Activated CD8-positive, alpha-beta memory T cell treated with anti-CD3 and anti-CD28 coated beads, Interleukin-2, amount 50 U/mL, for 24 hours (primary cell): Measurements from ENCODE around the gene BRAT1.

Experiments used
- DNase-seq: peaks from one replicate; pipeline ENCODE4 v3.0.0-alpha.2; 2020; ENCODE audit errors: extremely low read depth

BRAT1 gene

DNA sequence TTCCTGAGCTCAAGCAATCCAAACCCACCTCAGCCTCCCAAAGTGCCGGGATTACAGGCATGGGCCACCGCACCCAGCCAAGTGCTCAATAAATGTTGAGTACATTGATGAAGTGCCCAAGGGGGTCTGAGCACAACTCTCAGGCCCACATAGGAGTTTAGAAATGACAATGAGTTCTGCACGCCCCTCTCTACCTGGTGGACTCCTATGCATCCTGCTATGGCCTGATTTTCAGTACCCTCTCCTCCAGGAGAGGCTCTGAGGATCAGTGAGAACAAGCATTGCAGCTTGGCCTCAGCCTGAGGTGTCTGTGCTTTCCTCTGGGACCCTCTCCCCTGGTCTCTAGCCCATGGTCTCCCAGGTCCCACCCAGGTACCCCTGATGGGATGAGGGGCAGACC lies 58.3 kb downstream of the BRAT1 start:
- DNase-seq = no peak

GRCh38 chr7:2496375-2496774 lies 58.9 kb downstream of the BRAT1 start:
- no peak for DNase-seq

DNA sequence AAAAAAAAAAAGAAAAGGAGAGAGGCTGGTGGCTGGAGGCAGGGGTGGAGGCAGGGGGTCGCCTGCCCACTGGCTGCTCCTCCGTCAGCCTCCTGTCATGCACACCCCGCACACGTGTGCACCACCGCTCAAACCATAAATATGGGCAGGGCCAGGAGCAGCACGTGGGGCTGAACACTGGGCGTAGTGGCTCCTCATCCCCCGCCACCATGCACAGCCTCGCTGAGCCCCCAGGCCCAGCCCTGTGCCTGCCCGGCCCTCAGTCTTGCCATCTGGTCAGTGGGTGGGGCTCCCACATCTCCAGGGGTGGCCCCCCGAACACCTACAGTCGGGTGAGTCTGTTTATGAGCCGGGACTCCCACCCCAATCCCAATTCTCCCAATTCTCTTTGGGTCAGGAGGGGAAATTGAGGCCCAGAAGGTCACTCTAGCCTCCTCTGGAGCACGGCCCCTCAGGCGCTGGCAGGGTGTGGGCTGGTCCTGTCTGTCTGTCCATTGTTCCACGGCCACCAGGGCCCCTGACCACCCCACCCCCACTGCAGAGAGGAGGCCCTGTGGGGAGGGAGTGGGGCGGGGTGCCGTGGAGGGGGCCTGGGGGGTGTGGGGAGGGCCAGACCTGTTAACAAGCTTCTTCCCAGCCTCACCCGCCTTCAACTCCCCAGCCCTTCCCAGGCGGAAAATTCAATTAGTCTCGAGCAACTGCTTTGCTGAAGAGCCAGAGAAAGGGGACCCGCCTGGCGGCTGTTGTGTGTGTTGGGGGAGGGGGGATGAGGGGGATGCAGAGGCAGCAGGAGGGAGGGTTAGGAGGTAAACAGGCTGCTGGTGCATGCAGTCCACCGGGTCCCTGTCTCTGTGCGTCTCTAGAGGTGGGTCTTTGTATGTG lies 59.7 kb downstream of the BRAT1 start:
- DNase-seq = no peak

DNA sequence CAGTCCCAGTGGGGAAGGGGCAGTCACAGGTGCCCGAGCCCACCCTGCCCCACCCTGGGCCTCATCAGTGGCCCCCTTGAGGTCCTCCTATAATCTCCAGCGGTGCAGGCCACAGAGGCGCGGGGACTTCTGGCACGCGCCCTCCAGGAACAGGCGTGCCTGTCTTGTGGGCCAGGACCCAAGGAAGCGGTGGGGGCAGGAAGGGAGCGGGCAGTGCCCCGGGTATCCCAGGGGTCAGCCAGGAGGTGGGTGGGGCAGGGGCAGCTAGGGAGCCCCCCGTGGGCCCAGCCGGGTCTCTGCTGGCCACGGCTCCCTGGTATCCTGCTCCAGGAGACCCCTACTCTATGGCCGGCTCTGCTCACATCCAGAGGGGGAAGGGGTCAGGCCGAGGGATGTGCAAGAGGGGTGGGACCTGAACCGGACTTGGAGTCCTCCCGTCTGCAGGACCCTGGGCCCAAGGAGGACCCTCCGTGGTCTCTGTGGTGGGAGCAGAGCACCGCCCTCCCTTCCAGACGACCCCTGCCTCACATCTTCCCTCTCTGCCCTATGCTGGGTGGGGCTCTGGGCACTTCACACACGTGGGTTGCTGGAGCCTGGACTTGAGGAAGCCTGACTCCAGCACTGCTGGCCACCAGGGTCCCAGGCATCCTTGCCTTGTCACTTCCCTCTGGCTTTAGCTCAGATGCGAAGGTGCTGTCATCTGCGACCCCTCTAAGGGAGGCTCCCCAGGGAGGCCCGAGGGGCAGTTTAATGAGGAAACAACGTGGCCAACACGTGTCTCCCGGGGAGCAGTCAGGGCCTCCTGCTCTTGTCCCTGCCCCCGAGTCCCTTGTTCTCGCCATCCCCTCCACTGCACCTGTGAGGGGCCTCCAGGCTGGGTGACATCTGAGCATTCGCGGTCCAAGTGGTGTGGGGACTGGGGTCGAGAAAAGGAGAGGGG lies 60.9 kb downstream of the BRAT1 start:
- no peak for DNase-seq

GRCh38 chr7:2493205-2494164 lies 61.8 kb downstream of the BRAT1 start:
- DNase-seq = no peak

DNA sequence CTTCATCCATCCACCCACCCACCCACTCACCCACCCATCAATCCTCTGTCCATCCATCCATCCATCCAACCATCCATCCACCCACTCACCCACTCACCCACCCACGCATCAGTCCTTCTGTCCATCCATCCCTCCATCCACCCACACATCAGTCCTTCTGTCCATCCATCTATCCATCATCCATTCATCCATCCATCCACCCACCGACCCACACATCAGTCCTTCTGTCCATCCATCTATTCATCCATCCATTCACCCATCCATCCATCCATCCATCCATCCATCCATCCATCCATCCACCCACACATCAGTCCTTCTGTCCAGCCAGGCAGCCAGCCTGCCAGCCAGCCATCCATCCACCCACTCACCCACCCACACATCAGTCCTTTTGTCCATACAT lies 63.3 kb downstream of the BRAT1 start:
- no peak for DNase-seq

DNA sequence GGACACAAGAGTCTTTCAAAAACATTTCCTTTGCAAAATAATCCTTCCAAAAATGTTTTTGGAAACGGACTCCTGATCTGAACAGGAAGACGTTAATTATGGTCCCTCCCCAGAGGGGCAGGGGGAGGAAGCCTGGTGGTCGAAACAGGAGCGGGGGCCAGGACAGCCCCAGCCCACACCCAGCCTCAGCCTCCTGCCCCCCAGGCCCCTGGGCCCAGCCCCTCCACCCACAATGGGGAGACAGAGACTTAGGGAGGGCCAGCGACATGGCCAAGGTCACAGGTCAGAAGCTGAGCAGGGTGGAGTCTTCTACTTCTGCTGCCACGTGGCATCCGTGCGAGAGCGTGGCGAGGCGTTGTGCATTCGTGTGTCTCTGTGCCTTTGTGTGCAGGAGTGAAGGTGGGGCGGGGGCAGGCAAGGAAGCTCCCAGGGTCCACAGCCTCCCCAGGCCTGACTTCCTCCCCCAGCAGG lies 65.1 kb downstream of the BRAT1 start:
- no peak for DNase-seq

DNA sequence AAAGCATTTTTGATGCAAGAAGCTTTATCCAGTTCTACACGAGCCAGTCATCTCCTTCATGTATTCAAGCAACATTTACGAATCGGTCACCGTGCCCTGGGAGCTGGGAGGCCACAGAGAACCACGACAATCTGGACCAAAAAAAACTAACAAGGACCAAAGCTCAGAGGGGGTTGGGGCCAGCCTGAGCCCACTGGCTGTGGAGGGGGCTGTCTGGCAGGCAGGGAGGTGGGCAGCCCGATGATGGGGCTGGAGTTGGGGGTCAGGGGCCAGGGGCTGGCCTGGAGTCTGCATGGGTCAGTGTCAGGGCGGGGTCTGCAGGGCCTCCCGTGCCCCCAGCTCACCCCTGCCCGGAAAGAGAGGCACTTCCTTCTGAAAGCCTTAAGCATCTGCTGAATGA lies 66.6 kb downstream of the BRAT1 start:
- no peak for DNase-seq

GRCh38 chr7:2488272-2488645 lies 67.1 kb downstream of the BRAT1 start:
- no peak for DNase-seq
